GM12892 (cell line): Measurements from ENCODE around the gene CHST3.

Source experiments
- DNase-seq: peaks from one replicate; pipeline ENCODE4 v3.0.0; 2011; ENCODE audit not compliant: insufficient read length
- FAIRE-seq: peaks from 2 replicates; lab custom pipeline; 2011; peaks lifted over from hg19 to GRCh38; lab: Jason Lieb, UNC
- POLR2A ChIP-seq: IDR thresholded peaks from 2 replicates; pipeline ENCODE4 v1.6.1; 2011; ENCODE audit warnings: low read depth, low read length, control low read depth
- POLR2AphosphoS5 ChIP-seq: IDR thresholded peaks from 2 replicates; pipeline ENCODE4 v1.6.1; 2011; ENCODE audit warnings: low read depth, low read length, control low read depth
- TAF1 ChIP-seq: IDR thresholded peaks from 2 replicates; pipeline ENCODE4 v1.6.1; 2011; ENCODE audit warnings: low read depth, mild to moderate bottlenecking, control low read depth, low read length, borderline replicate concordance

CHST3 gene

GRCh38 chr10:72000073-72001032, 36.2 kb downstream of the CHST3 start:
- FAIRE-seq (no peak), DNase-seq (no peak)
- TF ChIP-seq POLR2AphosphoS5 (no peak), TAF1 (no peak), POLR2A (no peak)

DNA sequence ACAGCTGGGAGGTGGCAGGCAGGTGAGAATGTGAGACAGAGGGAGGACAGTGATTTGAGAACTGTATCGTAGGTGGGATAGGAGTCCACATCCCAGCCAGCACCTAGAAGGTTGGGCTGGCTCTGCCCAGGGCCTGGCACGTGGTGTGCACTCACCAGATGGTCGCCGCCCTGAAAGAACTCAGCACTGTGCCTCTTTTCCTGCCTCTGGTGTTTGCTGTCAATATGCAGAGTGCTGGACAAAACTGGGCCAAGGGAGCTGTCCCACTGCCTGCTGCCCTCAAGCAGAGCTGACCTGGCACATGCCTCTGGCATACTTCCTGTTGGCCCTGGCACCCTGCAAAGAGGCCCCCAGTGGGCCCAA, 36.8 kb downstream of the CHST3 start:
- TF ChIP-seq POLR2AphosphoS5 (no peak), TAF1 (no peak), POLR2A (no peak)
- DNase-seq (no peak), FAIRE-seq (no peak)

GRCh38 chr10:72002354-72003295, 38.4 kb downstream of the CHST3 start:
- TF ChIP-seq POLR2A (no peak), POLR2AphosphoS5 (no peak), TAF1 (no peak)
- no peak for FAIRE-seq
- no peak for DNase-seq

- FAIRE-seq (no peak), DNase-seq (no peak)
- TF ChIP-seq POLR2AphosphoS5, result no peak
- no peak for TF ChIP-seq POLR2A
- TF ChIP-seq TAF1, result no peak
Measured at GRCh38 chr10:72006026-72006425, 41.8 kb downstream of the CHST3 start.

- FAIRE-seq (no peak), DNase-seq (no peak)
- TF ChIP-seq TAF1 (no peak), POLR2A (no peak), POLR2AphosphoS5 (no peak)
Measured at GRCh38 chr10:72007246-72007892, 43.2 kb downstream of the CHST3 start.

- TF ChIP-seq POLR2AphosphoS5 (no peak), POLR2A (no peak), TAF1 (no peak)
- FAIRE-seq, result no peak
- no peak for DNase-seq
Measured at GRCh38 chr10:72008096-72008981, 44.1 kb downstream of the CHST3 start.

- no peak for TF ChIP-seq TAF1
- TF ChIP-seq POLR2AphosphoS5, result no peak
- no peak for TF ChIP-seq POLR2A
- DNase-seq, result no peak
- no peak for FAIRE-seq
Measured at GRCh38 chr10:72009051-72009424, 44.8 kb downstream of the CHST3 start.

DNA sequence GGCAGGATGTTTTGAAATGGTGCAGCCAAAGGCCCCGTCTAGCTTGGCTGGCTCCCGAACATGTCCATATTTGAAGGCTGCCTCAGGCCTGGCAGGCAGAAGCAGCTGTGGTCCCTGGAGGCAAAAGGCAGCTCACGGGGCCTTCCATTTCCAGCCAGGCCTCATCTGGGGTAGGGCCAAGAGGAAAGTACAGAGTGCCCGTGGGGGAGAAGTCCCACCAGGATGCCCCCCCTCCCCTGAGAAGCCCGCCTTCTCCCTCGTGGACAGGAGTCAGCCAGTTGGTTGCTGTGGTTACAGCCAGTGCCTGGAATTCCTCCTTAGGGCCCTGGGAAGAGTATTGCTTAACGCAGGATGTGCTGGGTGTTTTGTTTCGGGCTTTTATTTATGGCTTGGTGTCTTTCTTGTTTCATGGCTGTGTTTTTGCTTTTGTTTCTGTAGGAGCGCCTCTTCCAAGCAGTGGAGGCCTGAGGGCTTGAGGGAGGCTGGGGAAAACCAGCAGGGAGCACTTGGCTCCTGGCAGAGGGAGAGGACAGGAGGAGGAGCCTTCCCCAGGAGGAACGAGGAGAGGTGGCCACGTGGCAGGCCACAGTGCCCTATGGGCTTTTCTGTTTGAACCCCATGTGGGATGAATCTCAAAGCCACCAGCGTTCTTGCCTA, 45.4 kb downstream of the CHST3 start:
- TF ChIP-seq POLR2AphosphoS5 (no peak), TAF1 (no peak), POLR2A (no peak)
- DNase-seq (no peak), FAIRE-seq (no peak)

DNA sequence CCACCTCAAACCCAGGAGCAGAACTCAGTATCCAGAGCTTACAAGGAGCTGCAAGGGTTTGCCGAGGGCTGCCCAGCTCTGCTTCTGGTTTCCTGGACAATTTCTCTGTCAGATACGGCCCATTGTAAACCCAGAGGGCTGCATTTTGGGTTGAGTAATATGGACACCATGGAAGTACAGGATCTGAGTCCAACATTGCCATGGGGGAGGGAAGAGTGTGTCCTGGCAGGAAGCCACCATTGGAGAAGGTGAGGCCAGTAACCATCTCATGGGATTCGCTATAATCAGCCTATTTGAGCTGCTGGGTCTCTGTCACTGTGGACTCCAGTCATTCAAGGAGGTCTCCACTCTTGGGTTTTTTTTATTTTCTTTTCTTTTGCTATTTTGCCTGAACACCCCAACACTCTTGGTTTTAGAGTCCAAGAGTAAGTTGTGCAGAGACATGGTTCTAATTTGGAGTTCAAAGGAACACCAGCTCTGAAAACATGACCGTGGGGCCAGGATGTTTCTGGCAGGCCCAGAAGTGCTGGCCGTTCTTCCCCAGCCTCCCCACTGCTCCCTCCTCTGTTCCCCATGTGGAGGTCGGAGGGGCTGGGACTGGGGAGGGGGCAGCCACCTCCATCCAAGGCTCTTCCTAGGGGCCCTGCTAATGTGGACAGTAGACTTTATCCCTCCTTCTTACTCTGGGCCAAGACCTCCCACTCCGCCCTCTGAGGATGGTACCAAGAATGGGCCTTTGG, 46.2 kb downstream of the CHST3 start:
- no peak for DNase-seq
- TF ChIP-seq TAF1 (no peak), POLR2AphosphoS5 (no peak), POLR2A (no peak)
- no peak for FAIRE-seq

GRCh38 chr10:72011016-72011415, 46.8 kb downstream of the CHST3 start:
- DNase-seq (no peak), FAIRE-seq (no peak)
- no peak for TF ChIP-seq POLR2AphosphoS5
- no peak for TF ChIP-seq POLR2A
- no peak for TF ChIP-seq TAF1
